GM23338 (cell line): Measurements from ENCODE around the gene ITGA2. TPM values are rescaled to one million over a fixed set of nuclear protein-coding genes. Genes with fewer than 3 reads are reported as not detected.

Experiments
- ATAC-seq: fragments of 200-7000 bp; cut with Tn5 transposase; 3 replicates; pipeline ENCODE4 v1.9.1; 2020
- DNase-seq: peaks from one replicate; pipeline ENCODE4 v3.0.0-alpha.2; 2015; ENCODE audit warnings: low spot score
- H2AFZ ChIP-seq: fragments of 200-600 bp; sonication (generic); 2 replicates; pipeline ENCODE4 v1.8.0; 2016; ENCODE audit warnings: antibody characterized with exemption, mild to moderate bottlenecking, moderate library complexity
- H3F3A ChIP-seq: fragments of 200-600 bp; sonication (generic); replicated peaks from 2 replicates; pipeline ENCODE4 v1.8.0; 2017; ENCODE audit warnings: antibody characterized with exemption, mixed run types, low read depth
- H3K27ac ChIP-seq: fragments of 200-600 bp; sonication (generic); 2 replicates; pipeline ENCODE4 v1.6.1; 2016; ENCODE audit warnings: low read depth
- H3K27me3 ChIP-seq: fragments of 200-600 bp; sonication (generic); 2 replicates; pipeline ENCODE4 v1.8.0; 2016; ENCODE audit warnings: mild to moderate bottlenecking, mixed run types, moderate library complexity; ENCODE audit not compliant: insufficient read depth
- H3K36me3 ChIP-seq: fragments of 200-600 bp; sonication (generic); 2 replicates; pipeline ENCODE4 v1.8.0; 2016; ENCODE audit warnings: mild to moderate bottlenecking; ENCODE audit not compliant: insufficient read depth
- H3K4me1 ChIP-seq: fragments of 200-600 bp; sonication (generic); 2 replicates; pipeline ENCODE4 v1.8.0; 2016; ENCODE audit warnings: mild to moderate bottlenecking, moderate library complexity; ENCODE audit not compliant: insufficient read depth
- H3K4me2 ChIP-seq: fragments of 200-600 bp; sonication (generic); 2 replicates; pipeline ENCODE4 v1.7.1; 2017; ENCODE audit warnings: mixed run types
- H3K4me3 ChIP-seq: fragments of 200-600 bp; sonication (generic); 2 replicates; pipeline ENCODE4 v1.6.1; 2016; ENCODE audit warnings: mixed run types
- H3K79me2 ChIP-seq: fragments of 200-600 bp; sonication (generic); replicated peaks from 2 replicates; pipeline ENCODE4 v1.8.0; 2017; ENCODE audit warnings: mild to moderate bottlenecking; ENCODE audit not compliant: insufficient read depth
- H3K9me2 ChIP-seq: fragments of 200-600 bp; sonication (generic); 2 replicates; pipeline ENCODE4 v1.8.0; 2017; ENCODE audit not compliant: insufficient read depth
- H4K20me1 ChIP-seq: fragments of 200-600 bp; sonication (generic); replicated peaks from 2 replicates; pipeline ENCODE4 v1.8.0; 2017; ENCODE audit warnings: mild to moderate bottlenecking; ENCODE audit not compliant: insufficient read depth
- H3K27ac Mint-ChIP-seq: 2 replicates; pipeline ENCODE4 v1.8.0; 2020; ENCODE audit warnings: inconsistent platforms, mild to moderate bottlenecking, moderate library complexity, mixed read lengths
- H3K27me3 Mint-ChIP-seq: 3 replicates; pipeline ENCODE4 v1.8.0; 2022; ENCODE audit warnings: low read depth, mild to moderate bottlenecking, moderate library complexity, mixed read lengths, inconsistent platforms; ENCODE audit not compliant: insufficient read depth, poor library complexity
- H3K36me3 Mint-ChIP-seq: 3 replicates; pipeline ENCODE4 v1.8.0; 2021; ENCODE audit warnings: low read depth, mild to moderate bottlenecking, inconsistent platforms, moderate library complexity, mixed read lengths
- H3K4me1 Mint-ChIP-seq: 3 replicates; pipeline ENCODE4 v1.8.0; 2020; ENCODE audit warnings: mild to moderate bottlenecking, inconsistent platforms, mixed read lengths
- H3K4me3 Mint-ChIP-seq: 3 replicates; pipeline ENCODE4 v1.8.0; 2021; ENCODE audit warnings: moderate library complexity, mild to moderate bottlenecking, inconsistent platforms, mixed read lengths
- H3K9me3 Mint-ChIP-seq: 3 replicates; pipeline ENCODE4 v1.8.0; 2020; ENCODE audit warnings: moderate library complexity, mild to moderate bottlenecking, inconsistent platforms, mixed read lengths
- CTCF ChIP-seq, 2 experiments: fragments of 200-600 bp in 1 of 2; sonication (generic) in 1 of 2; conservative IDR thresholded peaks; 2 replicates each; pipeline versions ENCODE4 v1.5.1 to v1.6.1; 2016 to 2017; ENCODE audit warnings: antibody characterized with exemption in 2 of 2, low read depth in 2 of 2, mild to moderate bottlenecking in 2 of 2, moderate library complexity in 1 of 2
- ETS1 ChIP-seq: IDR thresholded peaks from 2 replicates; pipeline ENCODE4 v1.6.1; 2016; ENCODE audit warnings: antibody characterized with exemption
- EZH2 ChIP-seq: fragments of 200-600 bp; sonication (generic); IDR thresholded peaks from one replicate; pipeline ENCODE4 v1.8.0; 2017; ENCODE audit warnings: antibody characterized with exemption, mild to moderate bottlenecking, low read depth; ENCODE audit not compliant: unreplicated experiment
- EZH2phosphoT487 ChIP-seq: fragments of 200-600 bp; sonication (generic); IDR thresholded peaks from one replicate; pipeline ENCODE4 v1.8.1; 2018; ENCODE audit warnings: antibody characterized with exemption; ENCODE audit not compliant: unreplicated experiment
- JUNB ChIP-seq: IDR thresholded peaks from one replicate; pipeline ENCODE4 v1.6.1; 2016; ENCODE audit warnings: antibody characterized with exemption; ENCODE audit not compliant: unreplicated experiment
- POLR2AphosphoS5 ChIP-seq: IDR thresholded peaks from 2 replicates; pipeline ENCODE4 v1.6.1; 2016; ENCODE audit warnings: antibody characterized with exemption, low read depth
- REST ChIP-seq: IDR thresholded peaks from one replicate; pipeline ENCODE4 v1.6.1; 2018; ENCODE audit warnings: antibody characterized with exemption; ENCODE audit not compliant: unreplicated experiment
- STAT1 ChIP-seq: IDR thresholded peaks from one replicate; pipeline ENCODE4 v1.6.1; 2016; ENCODE audit warnings: antibody characterized with exemption; ENCODE audit not compliant: unreplicated experiment
- ZNF114 ChIP-seq: fragments of 250-450 bp; sonication (Bioruptor Pico); IDR thresholded peaks from 2 replicates; pipeline ENCODE4 v1.5.0; 2020; ENCODE audit warnings: mild to moderate bottlenecking, moderate library complexity
- polyA plus RNA-seq: library from polyadenylated mRNA; unstranded; fragments of >200 nt; fragmentation: Nextera tagmentation; extraction: Ambion mirVana; gene quantifications from 2 replicates; pipeline ENCODE4 v1.2.1, GENCODE V29; 2016
- total RNA-seq: library from RNA; depleted of rRNA; stranded (reverse); fragments of >200 nt; shearing (Covaris generic); gene quantifications from 2 replicates; pipeline ENCODE4 v1.2.3, GENCODE V29; 2014

ITGA2 gene
- total and polyA plus RNA-seq, 2 experiments from 2014 or later: 2.6 to 7.1 TPM

GRCh38 chr5:53006911-53007890 is 18.0 kb downstream of the ITGA2 start:
- Mint-ChIP-seq H3K27me3 (no peaks in the 10 kb centered on the region), H3K4me1 (peaks cover 9% of the 10 kb centered on the region; the same call in 2 of the 3 replicates), H3K36me3 (no peaks in the 10 kb centered on the region), H3K9me3 (no peaks in the 10 kb centered on the region; the same call in 2 of the 3 replicates), H3K4me3 (no peak overlapping the region), H3K27ac (no peak overlapping the region)
- H3K36me3 ChIP-seq: no peaks in the 10 kb centered on the region
- 0 out of 2 replicates have a peak, but pooled peaks cover 3% of the 10 kb centered on the region for H3K9me2 ChIP-seq
- TF ChIP-seq STAT1 (no peak), EZH2 (no peak), REST (no peak), CTCF (conservative IDR thresholded peaks at IDR 0.05; ENCODE audit: low read depth in 2 of 2) (no peak), JUNB (no peak)
- no peaks in the 10 kb centered on the region for H3F3A ChIP-seq
- no peaks in the 10 kb centered on the region; the same call in 1 of the 2 replicates for H4K20me1 ChIP-seq
- no peak overlapping the region for H2AFZ ChIP-seq
- H3K4me1 ChIP-seq: no peaks in the 10 kb centered on the region
- DNase-seq: no peak
- H3K4me2 ChIP-seq: no peak overlapping the region
- no peak for ATAC-seq
- no peaks in the 10 kb centered on the region for H3K27me3 ChIP-seq
- no peaks in the 10 kb centered on the region for H3K79me2 ChIP-seq
- no peak overlapping the region for H3K4me3 ChIP-seq
- no peak overlapping the region for H3K27ac ChIP-seq

GRCh38 chr5:53008751-53009150 is 19.6 kb downstream of the ITGA2 start:
- H3K9me3 Mint-ChIP-seq: no peaks in the 10 kb centered on the region; the same call in 2 of the 3 replicates
- no peaks in the 10 kb centered on the region for H3K4me1 ChIP-seq
- H3K4me1 Mint-ChIP-seq: peaks cover 9% of the 10 kb centered on the region; the same call in 2 of the 3 replicates
- no peak overlapping the region; the same call in 1 of the 2 replicates for H3K27ac Mint-ChIP-seq
- ATAC-seq (no peak), DNase-seq (no peak)
- H3K36me3 ChIP-seq: no peaks in the 10 kb centered on the region
- H3K79me2 ChIP-seq: no peaks in the 10 kb centered on the region
- no peaks in the 10 kb centered on the region for H3F3A ChIP-seq
- no peaks in the 10 kb centered on the region for H3K9me2 ChIP-seq
- no peaks in the 10 kb centered on the region for H3K27me3 Mint-ChIP-seq
- H3K27ac ChIP-seq: no peak overlapping the region
- H3K27me3 ChIP-seq: no peaks in the 10 kb centered on the region
- H3K36me3 Mint-ChIP-seq: no peaks in the 10 kb centered on the region
- H3K4me3 ChIP-seq: no peak overlapping the region
- H4K20me1 ChIP-seq: no peaks in the 10 kb centered on the region; the same call in 1 of the 2 replicates
- no peak overlapping the region for H3K4me2 ChIP-seq
- no peak overlapping the region for H3K4me3 Mint-ChIP-seq
- H2AFZ ChIP-seq: no peak overlapping the region
- TF ChIP-seq POLR2AphosphoS5 (no peak), ZNF114 (CRISPR knock-in tag) (no peak), STAT1 (no peak), EZH2phosphoT487 (no peak), JUNB (no peak), REST (no peak), ETS1 (no peak)
